Activated CD4-positive, alpha-beta T cell treated with anti-CD3 and anti-CD28 coated beads, Interleukin-2, amount 10 ng/mL, durations not matched to agents 7 days and 5 days (primary cell): ENCODE measurements around the gene ZDHHC19. TPM values are rescaled to one million over a fixed set of nuclear protein-coding genes. Genes with fewer than 3 reads are reported as not detected.
"Not testable (repeated sequence)": the region's sequence is repeated elsewhere in the genome, so short reads cannot be mapped to it uniquely, and the experiment has no call there.

Experiments used
- CTCF ChIA-PET: fragments of 350-600 bp; sonication (Branson Sonifier 250); formaldehyde crosslinking; loops from one replicate; lab custom pipeline; 2021; ENCODE audit warnings: antibody characterized with exemption; lab: Charles Lee
- POLR2A ChIA-PET: fragments of 350-600 bp; sonication (Branson Sonifier 250); formaldehyde crosslinking; loops from one replicate; lab custom pipeline; 2021; ENCODE audit warnings: antibody characterized with exemption; lab: Charles Lee
- DNase-seq: peaks from one replicate; pipeline ENCODE4 v3.0.0-alpha.2; 2020
- H3K27ac Mint-ChIP-seq: one replicate; pipeline ENCODE4 v1.8.0; 2021; ENCODE audit warnings: mild to moderate bottlenecking, moderate library complexity, mixed read lengths
- H3K27me3 Mint-ChIP-seq: one replicate; pipeline ENCODE4 v1.8.0; 2021; ENCODE audit warnings: mixed read lengths
- H3K36me3 Mint-ChIP-seq: one replicate; pipeline ENCODE4 v1.8.0; 2021; ENCODE audit warnings: low read depth, mixed read lengths
- H3K4me1 Mint-ChIP-seq: one replicate; pipeline ENCODE4 v1.8.0; 2021; ENCODE audit warnings: mixed read lengths
- H3K4me3 Mint-ChIP-seq: one replicate; pipeline ENCODE4 v1.8.0; 2021; ENCODE audit warnings: mild to moderate bottlenecking, moderate library complexity, mixed read lengths
- H3K9me3 Mint-ChIP-seq: one replicate; pipeline ENCODE4 v1.8.0; 2021; ENCODE audit warnings: mixed read lengths
- total RNA-seq, 2 experiments: library from RNA; stranded (reverse); gene quantifications; one replicate each; pipeline ENCODE4 v1.2.3, GENCODE V29; 2021

ZDHHC19 gene
- total RNA-seq, 2 experiments from 2014 or later: not detected

- ChIA-PET CTCF (interaction anchor here (0.5 to 5.0 kb wide), 5 partner anchors 12 to 257 kb away, joined by 4 to 40 read pairs (median 5); no protein-coding TSS in a partner anchor), POLR2A (no interaction called here)
- Mint-ChIP-seq H3K9me3 (no peaks in the 10 kb centered on the region), H3K36me3 (no peaks in the 10 kb centered on the region), H3K4me1 (peaks cover 48% of the 10 kb centered on the region), H3K27ac (peak overlapping the region; percentile 95), H3K27me3 (no peaks in the 10 kb centered on the region), H3K4me3 (no peak overlapping the region)
- DNase-seq: no peak
Observed at GRCh38 chr3:196193133-196193735, 18.0 kb downstream of the ZDHHC19 start.

GRCh38 chr3:196192524-196193051, 18.6 kb downstream of the ZDHHC19 start:
- Mint-ChIP-seq H3K4me1 (peaks cover 48% of the 10 kb centered on the region), H3K9me3 (no peaks in the 10 kb centered on the region), H3K36me3 (no peaks in the 10 kb centered on the region), H3K27me3 (no peaks in the 10 kb centered on the region), H3K4me3 (peak overlapping the region; percentile 22), H3K27ac (peak overlapping the region; percentile 95)
- ChIA-PET POLR2A (no interaction called here), CTCF (interaction anchor here (0.6 to 5.0 kb wide), 4 partner anchors 11 to 258 kb away, joined by 4 to 40 read pairs (median 4); no protein-coding TSS in a partner anchor)
- DNase-seq: no peak

- H3K4me3 Mint-ChIP-seq: peak overlapping the region; percentile 22
- ChIA-PET POLR2A (no interaction called here), CTCF (interaction anchor here (1.4 to 5.0 kb wide), 2 partner anchors 113 to 119 kb away, joined by 4 to 40 read pairs; no protein-coding TSS in a partner anchor)
- H3K4me1 Mint-ChIP-seq: peaks cover 51% of the 10 kb centered on the region
- H3K27ac Mint-ChIP-seq: peak overlapping the region; percentile 95
- H3K9me3 Mint-ChIP-seq: no peaks in the 10 kb centered on the region
- H3K36me3 Mint-ChIP-seq: no peaks in the 10 kb centered on the region
- no peak for DNase-seq
- no peaks in the 10 kb centered on the region for H3K27me3 Mint-ChIP-seq
Observed at GRCh38 chr3:196192036-196192523, 19.1 kb downstream of the ZDHHC19 start.

GRCh38 chr3:196189566-196190347, 21.4 kb downstream of the ZDHHC19 start:
- H3K27ac Mint-ChIP-seq: peak overlapping the region; percentile 62
- no peaks in the 10 kb centered on the region for H3K27me3 Mint-ChIP-seq
- ChIA-PET POLR2A (no interaction called here), CTCF (interaction anchor here (0.7 to 1.1 kb wide), 4 partner anchors 10 to 119 kb away, joined by 3 read pairs; no protein-coding TSS in a partner anchor)
- H3K36me3 Mint-ChIP-seq: no peaks in the 10 kb centered on the region
- H3K4me3 Mint-ChIP-seq: no peak overlapping the region
- DNase-seq: no peak
- peaks cover 50% of the 10 kb centered on the region for H3K4me1 Mint-ChIP-seq
- no peaks in the 10 kb centered on the region for H3K9me3 Mint-ChIP-seq

GRCh38 chr3:196186651-196187573, 24.3 kb downstream of the ZDHHC19 start:
- CTCF ChIA-PET: interaction anchor here (0.8 to 3.8 kb wide), 6 partner anchors 8 to 121 kb away, joined by 3 to 22 read pairs (median 4); no protein-coding TSS in a partner anchor

GRCh38 chr3:196184881-196185280, 26.3 kb downstream of the ZDHHC19 start:
- H3K9me3 Mint-ChIP-seq: no peaks in the 10 kb centered on the region
- no peaks in the 10 kb centered on the region for H3K27me3 Mint-ChIP-seq
- DNase-seq: no peak
- no peak overlapping the region for H3K27ac Mint-ChIP-seq
- POLR2A ChIA-PET: no interaction called here
- CTCF ChIA-PET: interaction anchor here (3.8 kb wide), 1 partner anchor 12 kb away, joined by 22 read pairs; no protein-coding TSS in a partner anchor
- peaks cover 67% of the 10 kb centered on the region for H3K4me1 Mint-ChIP-seq
- H3K36me3 Mint-ChIP-seq: no peaks in the 10 kb centered on the region
- H3K4me3 Mint-ChIP-seq: no peak overlapping the region

More at GRCh38 chr3:196186651-196187573, 24.3 kb downstream of the ZDHHC19 start:
- peaks cover 53% of the 10 kb centered on the region for H3K4me1 Mint-ChIP-seq
- H3K36me3 Mint-ChIP-seq: no peaks in the 10 kb centered on the region
- no peak for DNase-seq
- no peaks in the 10 kb centered on the region for H3K27me3 Mint-ChIP-seq
- peak overlapping the region; percentile 91 for H3K27ac Mint-ChIP-seq
- peak overlapping the region; percentile 44 for H3K4me3 Mint-ChIP-seq
- POLR2A ChIA-PET: interaction anchor here (0.6 kb wide), 1 partner anchor 114 kb away, joined by 3 read pairs; no protein-coding TSS in a partner anchor
- H3K9me3 Mint-ChIP-seq: no peaks in the 10 kb centered on the region

- H3K4me3 Mint-ChIP-seq, POLR2A ChIA-PET, H3K27me3 Mint-ChIP-seq, H3K36me3 Mint-ChIP-seq, H3K9me3 Mint-ChIP-seq, DNase-seq: not testable (repeated sequence)
- Mint-ChIP-seq H3K27ac (peak overlapping the region; percentile 95), H3K4me1 (peaks cover 68% of the 10 kb centered on the region)
- CTCF ChIA-PET: interaction anchor here (0.6 kb wide), 1 partner anchor 65 kb away, joined by 4 read pairs; no protein-coding TSS in a partner anchor
Observed at GRCh38 chr3:196184169-196184432, 27.1 kb downstream of the ZDHHC19 start.

- Mint-ChIP-seq H3K27me3 (no peaks in the 10 kb centered on the region), H3K9me3 (no peaks in the 10 kb centered on the region), H3K36me3 (no peaks in the 10 kb centered on the region), H3K4me3 (peak overlapping the region; percentile 38), H3K27ac (peak overlapping the region; percentile 95), H3K4me1 (peaks cover 66% of the 10 kb centered on the region)
- ChIA-PET CTCF (interaction anchor here (1.0 to 2.2 kb wide), 4 partner anchors 12 to 132 kb away, joined by 3 to 10 read pairs (median 4); no protein-coding TSS in a partner anchor), POLR2A (no interaction called here)
- DNase-seq: no peak
Observed at GRCh38 chr3:196181127-196181546, 30.1 kb downstream of the ZDHHC19 start.

- no peak for DNase-seq
- Mint-ChIP-seq H3K4me1 (peaks cover 66% of the 10 kb centered on the region), H3K4me3 (peak overlapping the region; percentile 37), H3K27me3 (no peaks in the 10 kb centered on the region), H3K9me3 (no peaks in the 10 kb centered on the region), H3K36me3 (no peaks in the 10 kb centered on the region), H3K27ac (peak overlapping the region; percentile 95)
- ChIA-PET POLR2A (interaction anchor here (0.6 to 1.7 kb wide), 2 partner anchors 73 to 101 kb away, joined by 4 to 5 read pairs; no protein-coding TSS in a partner anchor), CTCF (interaction anchor here (0.5 to 2.1 kb wide), 7 partner anchors 16 to 328 kb away, joined by 3 to 7 read pairs (median 6); no protein-coding TSS in a partner anchor)
Observed at GRCh38 chr3:196180346-196180745, 30.9 kb downstream of the ZDHHC19 start.

- POLR2A ChIA-PET: interaction anchor here (0.6 to 1.7 kb wide), 3 partner anchors 58 to 100 kb away, joined by 3 to 5 read pairs (median 4); no protein-coding TSS in a partner anchor
- no peaks in the 10 kb centered on the region for H3K27me3 Mint-ChIP-seq
Observed at GRCh38 chr3:196179380-196180308, 31.6 kb downstream of the ZDHHC19 start.

More at GRCh38 chr3:196179380-196180308, 31.6 kb downstream of the ZDHHC19 start:
- peak; percentile 83 for DNase-seq
- Mint-ChIP-seq H3K4me1 (peaks cover 63% of the 10 kb centered on the region), H3K27ac (peak overlapping the region; percentile 95), H3K36me3 (no peaks in the 10 kb centered on the region), H3K4me3 (peak overlapping the region; percentile 37), H3K9me3 (no peaks in the 10 kb centered on the region)
- CTCF ChIA-PET: interaction anchor here (0.5 to 2.1 kb wide), 14 partner anchors 8 to 493 kb away, joined by 3 to 7 read pairs (median 4); no protein-coding TSS in a partner anchor
